Spleen (tissue), 11 donors: Measurements from ENCODE around the gene IFNG-AS1. TPM values are rescaled to one million over a fixed set of nuclear protein-coding genes. Genes with fewer than 3 reads are reported as not detected.

Source experiments
- DNase-seq: peaks from one replicate; pipeline ENCODE4 v3.0.0-alpha.2; 2020
- H3K27ac ChIP-seq, 8 donors: fragments of 200-600 bp; sonication (generic) in 7 of 8; 1 replicate in 4 of 8; 2 replicates in 4 of 8; pipeline versions ENCODE4 v1.5.0 to v1.8.0; 2016 to 2021; ENCODE audit warnings: inconsistent platforms in 4 of 8, mild to moderate bottlenecking in 4 of 8, moderate library complexity in 1 of 8
- H3K27me3 ChIP-seq, 7 donors: fragments of 200-600 bp; sonication (generic) in 6 of 7; replicated peaks in 1 of 7; 1 replicate in 4 of 7; 2 replicates in 3 of 7; pipeline versions ENCODE4 v1.5.0 to v1.8.0; 2016 to 2021; ENCODE audit warnings: inconsistent platforms in 3 of 7, mild to moderate bottlenecking in 1 of 7
- H3K36me3 ChIP-seq, 6 donors: fragments of 200-600 bp; sonication (generic) in 5 of 6; 1 replicate in 4 of 6; 2 replicates in 2 of 6; pipeline versions ENCODE4 v1.5.0 to v1.8.0; 2016 to 2021; ENCODE audit warnings: inconsistent platforms in 2 of 6
- H3K4me1 ChIP-seq, 6 donors: fragments of 200-600 bp; sonication (generic) in 5 of 6; 1 replicate in 3 of 6; 2 replicates in 3 of 6; pipeline versions ENCODE4 v1.5.0 to v1.8.0; 2016 to 2021; ENCODE audit warnings: inconsistent platforms in 3 of 6
- H3K4me3 ChIP-seq, 8 donors: fragments of 200-600 bp; sonication (generic) in 7 of 8; 1 replicate in 4 of 8; 2 replicates in 4 of 8; pipeline versions ENCODE4 v1.5.0 to v1.8.0; 2016 to 2021; ENCODE audit warnings: inconsistent platforms in 4 of 8, mild to moderate bottlenecking in 4 of 8, moderate library complexity in 2 of 8
- H3K9me3 ChIP-seq, 8 donors: fragments of 200-600 bp; sonication (generic) in 7 of 8; 1 replicate in 4 of 8; 2 replicates in 4 of 8; pipeline versions ENCODE4 v1.5.0 to v1.8.0; 2016 to 2021; ENCODE audit warnings: inconsistent platforms in 4 of 8
- POLR2A ChIP-seq, 3 donors: fragments of 450-650 bp; IDR thresholded peaks; one replicate each; pipeline ENCODE4 v1.5.1; 2017; ENCODE audit warnings: antibody characterized with exemption in 3 of 3, mild to moderate bottlenecking in 1 of 3
- POLR2AphosphoS5 ChIP-seq, 3 donors: sonication (generic); formaldehyde crosslinking; IDR thresholded peaks; one replicate each; pipeline ENCODE4 v1.5.1; 2017; ENCODE audit warnings: antibody characterized with exemption in 3 of 3
- WGBS, 5 donors: extraction: QIAGEN DNeasy Blood & Tissue Kit in 3 of 5; methylation state at CpG; one replicate each; pipeline versions ENCODE4 v1.1.5 to v1.1.7; 2013 to 2018; 5-methylcytosine and 5-hydroxymethylcytosine counted together
- intact Hi-C: fragments of 100-400 bp; cut with DNase I; formaldehyde crosslinking; loops from one replicate; pipeline ENCODE4 v1.15.0; 2023; ENCODE audit warnings: low total_unique reads
- polyA plus RNA-seq, 3 donors: library from polyadenylated mRNA; stranded (reverse); fragments of 200-250 nt; gene quantifications; one replicate each; pipeline ENCODE4 v1.2.1, GENCODE V29; 2013
- total RNA-seq, 7 donors: library from RNA; depleted of rRNA in 3 of 7; stranded (reverse); fragments of >200 nt in 3 of 7; fragmentation: NEBNext Ultra II Directional in 4 of 7; extraction: Animal tissue kit (Norgen Biotek cat#: 25700) in 4 of 7; gene quantifications; one replicate each; pipeline versions ENCODE4 v1.1.0 to v1.2.1, GENCODE V29; 2016 to 2021
- TF ChIP-seq, protein P1 (sequence below), 11 experiments: fragments of 200-600 bp in 7 of 11; fragments of 450-650 bp in 4 of 11; sonication (generic) in 4 of 11; IDR thresholded peaks in 8 of 11; conservative IDR thresholded peaks in 3 of 11; 1 replicate in 7 of 11; 2 replicates in 4 of 11; pipeline versions ENCODE4 v1.4.0 to v1.8.0; 2016 to 2021; ENCODE audit warnings: antibody characterized with exemption in 11 of 11, inconsistent platforms in 4 of 11, mild to moderate bottlenecking in 1 of 11
- donor health status: healthy with polysubstance abuse.
- donor health status: DM: no; HTN: no; CAD: no; lungs with moderate emphysema.
- donor health status: DM: no; HTN: no; CAD: no.
- donor health status: Bipolar disorder and iron deficiency.
- donor health status: healthy.
- donor health status: DM: no; HTN: no; CAD: no.
- donor health status: DM: yes; HTN: yes; CAD: no.

IFNG-AS1 gene
- total and polyA plus RNA-seq, 10 donors = 0.42 to 21.2 (median 7.4) TPM; not detected in 1

DNA sequence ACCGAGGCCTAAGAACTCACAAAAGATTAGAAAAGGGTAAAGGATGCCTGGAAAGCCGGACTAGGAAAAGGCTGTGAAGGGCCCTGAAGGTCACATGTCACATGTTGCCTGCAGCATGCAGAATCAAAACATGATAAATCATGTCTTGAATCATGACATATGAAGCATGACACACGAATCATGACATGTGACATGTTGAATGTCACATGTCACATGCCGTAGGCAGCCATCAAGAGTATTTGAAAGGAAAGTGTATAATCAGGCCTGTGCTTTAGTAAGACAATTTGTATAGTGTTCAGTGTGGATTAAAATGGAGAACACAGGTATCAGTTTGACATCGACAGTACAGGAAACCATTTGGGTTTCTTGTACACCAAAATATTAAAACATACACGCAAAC is 30.8 kb downstream of the IFNG-AS1 start:
- TF ChIP-seq POLR2A (IDR thresholded peaks at IDR 0.05) = no peak
- intact Hi-C loops = no loop called here
- Histone ChIP-seq H3K27me3 (no peaks in the 10 kb centered on the region), H3K36me3 (peaks cover 0 to 15% (median 0%) of the 10 kb centered on the region in 6 donors), H3K4me1 (no peaks in the 10 kb centered on the region), H3K27ac (no peak overlapping the region), H3K9me3 (no peaks in the 10 kb centered on the region), H3K4me3 (no peak overlapping the region)
- DNase-seq = no peak
- 78 to 91% (median 88%) methylated on average over 6 of the region's 6 CpGs for WGBS, 5 donors

GRCh38 chr12:68020699-68021098 is 31.5 kb downstream of the IFNG-AS1 start:
- no peaks in the 10 kb centered on the region for H3K9me3 ChIP-seq
- TF ChIP-seq, protein P1, sequence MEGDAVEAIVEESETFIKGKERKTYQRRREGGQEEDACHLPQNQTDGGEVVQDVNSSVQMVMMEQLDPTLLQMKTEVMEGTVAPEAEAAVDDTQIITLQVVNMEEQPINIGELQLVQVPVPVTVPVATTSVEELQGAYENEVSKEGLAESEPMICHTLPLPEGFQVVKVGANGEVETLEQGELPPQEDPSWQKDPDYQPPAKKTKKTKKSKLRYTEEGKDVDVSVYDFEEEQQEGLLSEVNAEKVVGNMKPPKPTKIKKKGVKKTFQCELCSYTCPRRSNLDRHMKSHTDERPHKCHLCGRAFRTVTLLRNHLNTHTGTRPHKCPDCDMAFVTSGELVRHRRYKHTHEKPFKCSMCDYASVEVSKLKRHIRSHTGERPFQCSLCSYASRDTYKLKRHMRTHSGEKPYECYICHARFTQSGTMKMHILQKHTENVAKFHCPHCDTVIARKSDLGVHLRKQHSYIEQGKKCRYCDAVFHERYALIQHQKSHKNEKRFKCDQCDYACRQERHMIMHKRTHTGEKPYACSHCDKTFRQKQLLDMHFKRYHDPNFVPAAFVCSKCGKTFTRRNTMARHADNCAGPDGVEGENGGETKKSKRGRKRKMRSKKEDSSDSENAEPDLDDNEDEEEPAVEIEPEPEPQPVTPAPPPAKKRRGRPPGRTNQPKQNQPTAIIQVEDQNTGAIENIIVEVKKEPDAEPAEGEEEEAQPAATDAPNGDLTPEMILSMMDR (IDR thresholded peaks at IDR 0.05 in 8 of 11, conservative IDR thresholded peaks at IDR 0.05 in 3 of 11) = no peak
- TF ChIP-seq POLR2A (IDR thresholded peaks at IDR 0.05) = no peak
- no peak overlapping the region for H3K27ac ChIP-seq
- H3K4me1 ChIP-seq = no peaks in the 10 kb centered on the region
- peaks cover 0 to 15% (median 0%) of the 10 kb centered on the region in 6 donors for H3K36me3 ChIP-seq
- 75 to 88% (median 83%) methylated on average over 5 of the region's 5 CpGs for WGBS, 5 donors
- no peak overlapping the region for H3K4me3 ChIP-seq
- intact Hi-C loops = no loop called here
- no peaks in the 10 kb centered on the region for H3K27me3 ChIP-seq
- no peak for DNase-seq

- intact Hi-C loops = no loop called here
- H3K9me3 ChIP-seq = peaks cover 0 to 7% (median 0%) of the 10 kb centered on the region in 8 donors
Observed at GRCh38 chr12:68028647-68029046, 39.4 kb downstream of the IFNG-AS1 start.

DNA sequence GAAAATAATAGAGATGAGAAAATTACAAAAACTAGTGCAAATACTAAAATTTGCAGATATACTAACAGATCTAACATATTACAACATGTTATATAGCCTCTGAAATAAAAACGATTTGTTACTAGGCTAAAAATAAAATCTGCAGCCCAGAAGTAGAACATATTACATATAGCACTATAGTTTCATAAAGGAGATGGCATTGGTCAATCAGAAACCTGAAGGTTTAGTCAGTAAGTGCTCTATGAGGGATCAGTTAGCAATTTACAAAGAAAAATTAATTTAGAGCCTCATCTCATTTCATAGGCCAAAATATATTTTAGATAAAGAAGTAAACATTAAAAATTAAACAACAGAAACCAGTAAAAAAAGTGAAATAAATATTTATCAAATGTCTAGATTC is 41.0 kb downstream of the IFNG-AS1 start:
- H3K9me3 ChIP-seq = peaks cover 0 to 7% (median 0%) of the 10 kb centered on the region in 8 donors
- H3K27ac ChIP-seq = no peak overlapping the region
- intact Hi-C loops = no loop called here
- no peak overlapping the region for H3K4me3 ChIP-seq
- WGBS, 5 donors = 71 to 94% (median 86%) methylated on average over 1 of the region's 1 CpG
- no peaks in the 10 kb centered on the region for H3K36me3 ChIP-seq
- peaks cover 0 to 9% (median 0%) of the 10 kb centered on the region in 6 donors for H3K4me1 ChIP-seq
- H3K27me3 ChIP-seq = no peaks in the 10 kb centered on the region
- no peak for DNase-seq
- TF ChIP-seq POLR2A (IDR thresholded peaks at IDR 0.05) = no peak
- no peak for TF ChIP-seq POLR2AphosphoS5 (IDR thresholded peaks at IDR 0.05)
- TF ChIP-seq, protein P1 (IDR thresholded peaks at IDR 0.05 in 8 of 11, conservative IDR thresholded peaks at IDR 0.05 in 3 of 11) = no peak

More at GRCh38 chr12:68028647-68029046, 39.4 kb downstream of the IFNG-AS1 start:
- Histone ChIP-seq H3K36me3 (no peaks in the 10 kb centered on the region), H3K4me3 (no peak overlapping the region), H3K27ac (no peak overlapping the region), H3K27me3 (no peaks in the 10 kb centered on the region), H3K4me1 (peaks cover 0 to 9% (median 0%) of the 10 kb centered on the region in 6 donors)
- TF ChIP-seq, protein P1 (IDR thresholded peaks at IDR 0.05 in 8 of 11, conservative IDR thresholded peaks at IDR 0.05 in 3 of 11) = no peak
- TF ChIP-seq POLR2AphosphoS5 (IDR thresholded peaks at IDR 0.05) (no peak), POLR2A (IDR thresholded peaks at IDR 0.05) (no peak)
- 81 to 89% (median 86%) methylated on average over 7 of the region's 7 CpGs for WGBS, 5 donors
- no peak for DNase-seq

DNA sequence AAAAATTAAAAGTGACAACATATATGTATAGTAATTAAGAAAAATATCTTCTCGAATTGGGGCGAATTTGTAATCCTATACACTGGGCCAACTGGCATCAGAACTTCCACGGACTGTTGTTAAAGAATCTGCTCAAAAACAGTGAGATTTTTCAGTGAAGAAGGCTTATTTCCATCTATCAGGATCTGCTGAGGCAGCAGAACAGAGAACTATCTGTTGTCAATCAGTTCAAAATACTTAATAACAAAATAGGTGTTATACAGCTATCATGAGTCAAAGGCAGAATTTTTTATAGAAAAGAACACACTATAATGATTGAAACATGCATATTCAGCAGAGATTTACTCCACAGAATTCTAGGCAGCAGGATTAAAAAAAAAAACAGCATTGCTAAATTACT is 41.9 kb downstream of the IFNG-AS1 start:
- TF ChIP-seq POLR2AphosphoS5 (IDR thresholded peaks at IDR 0.05) (no peak), POLR2A (IDR thresholded peaks at IDR 0.05) (no peak)
- TF ChIP-seq, protein P1 (IDR thresholded peaks at IDR 0.05 in 8 of 11, conservative IDR thresholded peaks at IDR 0.05 in 3 of 11) = no peak
- 89 to 98% (median 95%) methylated on average over 3 of the region's 3 CpGs for WGBS, 5 donors
- DNase-seq = no peak
- peaks cover 0 to 7% (median 0%) of the 10 kb centered on the region in 8 donors for H3K9me3 ChIP-seq
- no peaks in the 10 kb centered on the region for H3K27me3 ChIP-seq
- H3K4me3 ChIP-seq = no peak overlapping the region
- intact Hi-C loops = no loop called here
- no peak overlapping the region for H3K27ac ChIP-seq
- H3K36me3 ChIP-seq = no peaks in the 10 kb centered on the region
- H3K4me1 ChIP-seq = peaks cover 0 to 9% (median 0%) of the 10 kb centered on the region in 6 donors
